Measurements from ENCODE around the gene OR10A6.

OR10A6 gene
- long read RNA-seq, donor 1, result 0 reads
- long read RNA-seq, donor 2, result 0 reads
- long read RNA-seq, donor 3, result 0 reads
- long read RNA-seq, donor 4, result 0 reads
- long read RNA-seq, donor 5, result 0 reads
- long read RNA-seq, donor 6, result 0 reads
- long read RNA-seq, donor 7, result 0 reads
- long read RNA-seq, donor 8, result 0 reads

GRCh38 chr11:7931168-7931567 lies at the start of gene OR10A6:
TSS of gene OR10A6 (minus strand) at chr11:7931268. CDS start at chr11:7928662, 2,606 bp downstream.
- DNase-seq, result no peak

GRCh38 chr11:7977232-7977917 lies 46.3 kb upstream of the OR10A6 start:
- DNase-seq, result no peak

GRCh38 chr11:7974668-7975067 lies 43.6 kb upstream of the OR10A6 start:
- no peak for DNase-seq

GRCh38 chr11:7973011-7973410 lies 41.9 kb upstream of the OR10A6 start:
- DNase-seq, result no peak

GRCh38 chr11:7971846-7972245 lies 40.8 kb upstream of the OR10A6 start:
- DNase-seq, result no peak

- DNase-seq, result no peak
These were observed 38.9 kb upstream of the OR10A6 start for GRCh38 chr11:7969756-7970646.

GRCh38 chr11:7968686-7969085 lies 37.6 kb upstream of the OR10A6 start:
- no peak for DNase-seq

- no peak for DNase-seq
These were observed 36.8 kb upstream of the OR10A6 start for GRCh38 chr11:7967826-7968225.

GRCh38 chr11:7967097-7967496 lies 36.0 kb upstream of the OR10A6 start:
- no peak for DNase-seq

GRCh38 chr11:7965386-7965785 lies 34.3 kb upstream of the OR10A6 start, which contains the start of gene NLRP10:
TSS of gene NLRP10 (minus strand) at chr11:7965447. CDS start at chr11:7963495, 1,952 bp downstream.
- DNase-seq, result no peak

- no peak for DNase-seq
These were observed 33.8 kb upstream of the OR10A6 start for GRCh38 chr11:7964873-7965272.

GRCh38 chr11:7964261-7964660 lies 33.2 kb upstream of the OR10A6 start:
- DNase-seq, result no peak

GRCh38 chr11:7955191-7955590 lies 24.1 kb upstream of the OR10A6 start:
- DNase-seq, result no peak

GRCh38 chr11:7949934-7950333 lies 18.9 kb upstream of the OR10A6 start:
- DNase-seq, result no peak

GRCh38 chr11:7944123-7944522 lies 13.1 kb upstream of the OR10A6 start:
- DNase-seq, result no peak

GRCh38 chr11:7941608-7942007 lies 10.5 kb upstream of the OR10A6 start, which contains the start of gene OR10A3:
TSS of gene OR10A3 (minus strand) at chr11:7941708. CDS start at chr11:7939520, 2,188 bp downstream.
- DNase-seq, result no peak

GRCh38 chr11:7941146-7941545 lies 10.1 kb upstream of the OR10A6 start:
- DNase-seq, result no peak

GRCh38 chr11:7936615-7937014 lies 5.5 kb upstream of the OR10A6 start:
- DNase-seq, result no peak

GRCh38 chr11:7927635-7928034 lies 3.4 kb downstream of the OR10A6 start:
- no peak for DNase-seq

- no peak for DNase-seq
These were observed 6.5 kb downstream of the OR10A6 start for GRCh38 chr11:7924536-7924935.

GRCh38 chr11:7918141-7918540 lies 12.9 kb downstream of the OR10A6 start:
- DNase-seq, result no peak

- no peak for DNase-seq
These were observed 20.1 kb downstream of the OR10A6 start for GRCh38 chr11:7911011-7911410.

- no peak for DNase-seq
These were observed 20.7 kb downstream of the OR10A6 start for GRCh38 chr11:7910286-7910788.

All from right kidney (tissue), 9 donors.